HAP-1 (cell line): ENCODE data around the gene ISL1.

Source experiments
- DNase-seq, 2 experiments: peaks; one replicate each; pipeline ENCODE4 v3.0.0-alpha.2; 2016 to 2020; ENCODE audit warnings: low spot score in 2 of 2
- H3K27me3 ChIP-seq: fragments of 250-450 bp; sonication (Bioruptor Pico); 2 replicates; pipeline ENCODE4 v1.5.1; 2020; ENCODE audit warnings: low read depth, mild to moderate bottlenecking, moderate library complexity
- H3K36me3 ChIP-seq: fragments of 250-450 bp; sonication (Bioruptor Pico); replicated peaks from 2 replicates; pipeline ENCODE4 v1.5.1; 2020; ENCODE audit warnings: mild to moderate bottlenecking
- H3K4me1 ChIP-seq: fragments of 250-450 bp; sonication (Bioruptor Pico); 2 replicates; pipeline ENCODE4 v1.5.1; 2020; ENCODE audit warnings: mild to moderate bottlenecking
- H3K4me3 ChIP-seq: fragments of 250-450 bp; sonication (Bioruptor Pico); 2 replicates; pipeline ENCODE4 v1.5.1; 2020; ENCODE audit warnings: mild to moderate bottlenecking, moderate library complexity
- H3K9me3 ChIP-seq: fragments of 250-450 bp; sonication (Bioruptor Pico); 2 replicates; pipeline ENCODE4 v1.5.1; 2020; ENCODE audit warnings: mild to moderate bottlenecking, moderate library complexity
- in situ Hi-C: fragments of 300-500 bp; cut with MboI; formaldehyde crosslinking; loops from 3 replicates; pipeline ENCODE4 v1.14.3; 2020; ENCODE audit warnings: low sequenced_read_pairs, inconsistent platforms, mixed read lengths

The ISL1 gene

DNA sequence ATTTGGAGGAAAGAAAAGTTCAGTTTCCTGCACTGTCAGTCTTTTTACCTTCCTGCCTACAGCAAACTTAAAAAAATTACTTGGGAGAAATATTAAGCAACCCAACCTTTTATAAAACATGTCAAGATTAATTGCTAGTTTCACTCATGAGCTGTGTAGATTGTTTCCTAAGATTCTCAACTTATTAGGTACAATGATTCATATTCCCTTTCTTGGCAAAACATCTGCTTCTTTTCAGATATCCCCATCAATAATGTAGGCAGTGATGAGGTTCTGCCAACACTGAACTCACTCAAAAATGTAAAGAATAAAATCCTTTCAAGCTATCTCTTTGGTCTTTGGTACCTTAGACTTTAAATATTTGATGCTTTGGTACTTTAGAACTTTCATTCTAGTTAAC is 56.0 kb downstream of the ISL1 start:
- in situ Hi-C loops, result no loop called here
- DNase-seq, result no peak
- Histone ChIP-seq H3K9me3 (no peaks in the 10 kb centered on the region), H3K4me3 (no peak overlapping the region), H3K36me3 (no peaks in the 10 kb centered on the region), H3K27me3 (no peaks in the 10 kb centered on the region), H3K4me1 (no peaks in the 10 kb centered on the region)
